SHP77 (cell line): ENCODE measurements around the gene CLK2.
"Not testable (repeated sequence)": the region's sequence is repeated elsewhere in the genome, so short reads cannot be mapped to it uniquely, and the experiment has no call there.

ENCODE experiments used
- DNase-seq, 2 experiments: peaks; one replicate each; lab custom pipeline; 2025; lab: John Stamatoyannopoulos, UW

Gene CLK2

GRCh38 chr1:155267373-155267772, 5.9 kb downstream of the CLK2 start:
- DNase-seq: no peak

- no peak for DNase-seq
These were observed 6.8 kb downstream of the CLK2 start for GRCh38 chr1:155266553-155266952.

GRCh38 chr1:155263067-155263466, 10.2 kb downstream of the CLK2 start:
- no peak for DNase-seq

- DNase-seq: peak; percentile 100
These were observed 11.2 kb downstream of the CLK2 start, which contains the start of gene SCAMP3 for GRCh38 chr1:155261852-155262673. Gene SCAMP3, minus strand, starts transcription at chr1:155262360. Its CDS starts 209 bp downstream, at chr1:155262151.

- peak in 1 of 2 experiments; percentile 43 for DNase-seq
These were observed 11.8 kb downstream of the CLK2 start for GRCh38 chr1:155261493-155261851.

GRCh38 chr1:155260276-155260675, 13.0 kb downstream of the CLK2 start:
- no peak for DNase-seq

GRCh38 chr1:155256058-155256852, 17.0 kb downstream of the CLK2 start:
- no peak for DNase-seq

GRCh38 chr1:155255243-155256007, 17.9 kb downstream of the CLK2 start, which contains the start of gene ENTREP3:
Gene ENTREP3, minus strand, starts transcription at chr1:155255483. Its CDS starts 606 bp downstream, at chr1:155254877.
- peak; percentile 91 to 96 for DNase-seq

- DNase-seq: peak in 1 of 2 experiments; percentile 42
These were observed 18.5 kb downstream of the CLK2 start for GRCh38 chr1:155254714-155255242.

- no peak for DNase-seq
These were observed 19.0 kb downstream of the CLK2 start for GRCh38 chr1:155254228-155254713.

- DNase-seq: no peak
These were observed 19.5 kb downstream of the CLK2 start for GRCh38 chr1:155253797-155254196.

- peak in 1 of 2 experiments; percentile 16 for DNase-seq
These were observed 20.1 kb downstream of the CLK2 start for GRCh38 chr1:155253208-155253607.

GRCh38 chr1:155251566-155251965, 21.7 kb downstream of the CLK2 start:
- no peak for DNase-seq

- DNase-seq: peak; percentile 97 to 98
These were observed 22.5 kb downstream of the CLK2 start for GRCh38 chr1:155250633-155251449.

GRCh38 chr1:155250246-155250632, 23.1 kb downstream of the CLK2 start:
- DNase-seq: no peak

GRCh38 chr1:155247667-155248553, 25.4 kb downstream of the CLK2 start:
- no peak for DNase-seq

- DNase-seq: not testable (repeated sequence)
These were observed 26.5 kb downstream of the CLK2 start for GRCh38 chr1:155246796-155247195.

GRCh38 chr1:155245163-155245524, 28.2 kb downstream of the CLK2 start:
- no peak for DNase-seq

GRCh38 chr1:155244368-155245162, 28.7 kb downstream of the CLK2 start:
- DNase-seq: peak; percentile 100
